HG03457 (cell line): ENCODE data around the gene IER2.
"Not testable (repeated sequence)": the region's sequence is repeated elsewhere in the genome, so short reads cannot be mapped to it uniquely, and the experiment has no call there.

Source experiments
- ATAC-seq: cut with Tn5 transposase; IDR thresholded peaks from one replicate; pipeline ENCODE4 v1.9.1; 2021; ENCODE audit warnings: moderate number of reproducible peaks; ENCODE audit not compliant: unreplicated experiment

Gene IER2

DNA sequence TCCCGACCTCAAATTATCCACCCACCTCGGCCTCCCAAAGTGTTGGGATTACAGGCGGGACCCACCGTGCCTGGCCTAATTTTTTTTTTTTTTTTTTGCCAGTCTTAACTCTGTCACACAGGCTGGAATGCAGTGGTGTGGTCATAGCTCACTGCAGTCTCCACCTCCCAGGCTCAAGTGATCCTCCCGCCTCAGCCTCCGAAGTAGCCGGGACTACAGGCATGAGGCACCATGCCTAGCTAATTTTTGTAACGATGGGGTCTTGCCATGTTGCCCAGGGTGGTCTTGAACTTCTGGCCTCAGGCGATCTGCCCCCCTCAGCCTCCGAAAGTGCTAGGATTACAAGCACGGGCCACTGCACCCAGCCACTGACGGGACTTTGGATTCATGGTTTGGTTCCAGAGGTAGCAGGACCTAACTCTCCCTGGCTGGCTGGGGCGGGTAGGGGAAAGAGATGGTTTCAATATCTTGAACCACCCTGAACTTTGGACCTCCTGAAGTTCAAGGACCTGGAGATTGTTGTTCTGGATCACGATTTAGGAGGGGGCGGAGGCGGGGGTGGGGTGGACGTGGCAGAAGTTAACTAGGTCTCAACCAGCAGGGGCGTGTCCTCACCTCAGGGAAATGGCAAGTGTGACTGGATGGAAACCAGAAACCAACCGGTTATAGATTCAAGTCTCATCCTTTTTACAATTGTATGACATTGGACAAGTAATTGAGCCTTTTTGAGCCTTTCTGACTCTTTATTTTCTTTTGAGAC lies 40.8 kb downstream of the IER2 start:
- ATAC-seq, result no peak

DNA sequence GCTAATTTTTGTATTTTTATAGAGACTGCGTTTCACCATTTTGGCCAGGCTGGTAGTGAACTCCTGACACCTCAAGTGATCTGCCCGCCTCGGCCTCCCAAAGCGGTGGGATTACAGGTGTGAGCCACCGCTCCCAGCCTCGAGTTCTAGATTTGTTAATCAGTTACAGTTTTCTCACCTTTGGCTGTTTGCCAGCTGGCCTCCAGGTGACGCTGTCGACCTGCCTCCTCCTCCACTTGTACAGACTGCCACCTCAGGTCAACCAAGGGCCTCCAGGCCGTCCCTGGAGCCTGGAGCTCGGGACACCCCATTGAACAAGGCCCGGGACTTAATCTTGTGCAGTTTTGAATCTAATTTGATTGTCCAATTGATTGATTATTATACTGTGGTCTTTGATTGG lies 45.5 kb downstream of the IER2 start:
- no peak for ATAC-seq

DNA sequence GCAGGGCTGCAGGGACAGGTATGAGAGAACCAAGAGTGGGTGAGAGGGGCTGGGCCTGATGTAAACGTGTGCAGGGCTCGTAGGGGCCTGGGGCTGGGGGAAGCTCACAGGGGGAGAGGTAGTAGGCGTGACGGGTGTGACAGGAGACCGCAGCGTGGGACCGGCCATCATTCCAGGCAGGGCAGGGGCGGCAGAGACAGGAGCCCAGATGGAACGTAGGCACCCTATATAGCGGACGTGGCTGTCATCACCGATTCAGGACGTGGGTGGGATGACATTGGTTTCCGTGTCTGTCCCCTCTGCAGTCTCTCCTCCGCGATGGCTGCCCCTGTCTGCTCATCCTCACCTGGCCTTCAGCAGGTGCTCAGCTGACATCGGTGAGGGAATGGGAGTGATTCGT lies 48.4 kb downstream of the IER2 start:
- no peak for ATAC-seq

DNA sequence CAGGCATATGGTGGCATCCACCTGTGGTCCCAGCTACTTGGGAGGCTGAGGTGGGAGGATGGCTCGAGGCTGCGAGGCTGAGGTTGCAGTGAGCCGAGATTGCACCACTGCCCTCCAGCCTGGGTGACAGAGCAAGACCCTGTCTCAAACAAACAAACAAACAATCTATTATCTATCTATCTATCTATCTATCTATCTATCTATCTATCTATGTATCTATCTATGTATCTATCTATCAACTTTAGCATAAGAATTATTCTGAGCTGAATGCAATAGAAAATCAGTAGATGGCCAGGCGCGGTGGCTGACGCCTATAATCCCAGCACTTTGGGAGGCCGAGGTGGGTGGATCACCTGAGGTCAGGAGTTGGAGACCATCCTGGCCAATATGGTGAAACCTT lies 51.9 kb downstream of the IER2 start:
- not testable (repeated sequence) for ATAC-seq
